ENCODE results near the gene MT1M.

MT1M gene

GRCh38 chr16:56625140-56625942 lies 7.1 kb upstream of the MT1M start, which contains the start of gene MT1E:
Gene MT1E (plus strand): TSS chr16:56625781. CDS start chr16:56625852, 71 bp downstream.
- Histone ChIP-seq H2AFZ (ENCODE audit: low read length) (no peak within 1 kb of the TSS), H3K4me1 (ENCODE audit: insufficient read depth, low read length, severe bottlenecking) (no peaks in the 10 kb centered on the region), H4K20me1 (ENCODE audit: insufficient read depth, low read length) (no peaks in the 10 kb centered on the region), H3K9me3 (ENCODE audit: low read length) (no peaks in the 10 kb centered on the region), H3K27ac (ENCODE audit: low read depth, low read length, poor library complexity, severe bottlenecking) (no peak within 1 kb of the TSS), H3K4me2 (ENCODE audit: low read length) (no peak within 1 kb of the TSS), H3K4me3 (ENCODE audit: low read depth, low read length, poor library complexity, severe bottlenecking) (no peak within 1 kb of the TSS), H3K9me2 (ENCODE audit: low read depth, low read length) (no peaks in the 10 kb centered on the region), H3K9ac (ENCODE audit: low read length) (no peak within 1 kb of the TSS), H3K36me3 (ENCODE audit: insufficient read depth, low read length) (no peaks in the 10 kb centered on the region), H3K79me2 (ENCODE audit: insufficient read depth, low read length) (no peaks in the 10 kb centered on the region), H3F3A (ENCODE audit: insufficient read depth, low read length) (no peaks in the 10 kb centered on the region), H3K27me3 (ENCODE audit: insufficient read depth, low read length) (no peaks in the 10 kb centered on the region)
- TF ChIP-seq EZH2 (IDR thresholded peaks at IDR 0.05; ENCODE audit: borderline replicate concordance, low read length): no peak
- no peak for TF ChIP-seq CTCF (IDR thresholded peaks at IDR 0.05; ENCODE audit: low read length)

GRCh38 chr16:56625943-56626654 lies 6.4 kb upstream of the MT1M start:
- H3K27ac ChIP-seq (ENCODE audit: low read depth, low read length, poor library complexity, severe bottlenecking): no peak overlapping the region
- no peak overlapping the region for H2AFZ ChIP-seq (ENCODE audit: low read length)
- no peaks in the 10 kb centered on the region for H3K9me2 ChIP-seq (ENCODE audit: low read depth, low read length)
- H3K9ac ChIP-seq (ENCODE audit: low read length): no peak overlapping the region
- no peaks in the 10 kb centered on the region for H3K27me3 ChIP-seq (ENCODE audit: insufficient read depth, low read length)
- H3K79me2 ChIP-seq (ENCODE audit: insufficient read depth, low read length): no peaks in the 10 kb centered on the region
- no peak overlapping the region for H3K4me2 ChIP-seq (ENCODE audit: low read length)
- TF ChIP-seq EZH2 (IDR thresholded peaks at IDR 0.05; ENCODE audit: borderline replicate concordance, low read length): no peak
- no peak for TF ChIP-seq CTCF (IDR thresholded peaks at IDR 0.05; ENCODE audit: low read length)
- no peaks in the 10 kb centered on the region for H4K20me1 ChIP-seq (ENCODE audit: insufficient read depth, low read length)
- H3K4me1 ChIP-seq (ENCODE audit: insufficient read depth, low read length, severe bottlenecking): no peaks in the 10 kb centered on the region
- no peaks in the 10 kb centered on the region for H3F3A ChIP-seq (ENCODE audit: insufficient read depth, low read length)
- no peak overlapping the region for H3K4me3 ChIP-seq (ENCODE audit: low read depth, low read length, poor library complexity, severe bottlenecking)
- no peaks in the 10 kb centered on the region for H3K9me3 ChIP-seq (ENCODE audit: low read length)
- H3K36me3 ChIP-seq (ENCODE audit: insufficient read depth, low read length): no peaks in the 10 kb centered on the region

GRCh38 chr16:56626685-56627084 lies 5.8 kb upstream of the MT1M start:
- no peaks in the 10 kb centered on the region for H3K9me3 ChIP-seq (ENCODE audit: low read length)
- H3K4me2 ChIP-seq (ENCODE audit: low read length): no peak overlapping the region
- H2AFZ ChIP-seq (ENCODE audit: low read length): no peak overlapping the region
- H3K36me3 ChIP-seq (ENCODE audit: insufficient read depth, low read length): no peaks in the 10 kb centered on the region
- H3K9me2 ChIP-seq (ENCODE audit: low read depth, low read length): no peaks in the 10 kb centered on the region
- H4K20me1 ChIP-seq (ENCODE audit: insufficient read depth, low read length): no peaks in the 10 kb centered on the region
- H3K4me1 ChIP-seq (ENCODE audit: insufficient read depth, low read length, severe bottlenecking): no peaks in the 10 kb centered on the region
- TF ChIP-seq EZH2 (IDR thresholded peaks at IDR 0.05; ENCODE audit: borderline replicate concordance, low read length): no peak
- TF ChIP-seq CTCF (IDR thresholded peaks at IDR 0.05; ENCODE audit: low read length): no peak
- no peak overlapping the region for H3K9ac ChIP-seq (ENCODE audit: low read length)
- H3K79me2 ChIP-seq (ENCODE audit: insufficient read depth, low read length): no peaks in the 10 kb centered on the region
- H3K27ac ChIP-seq (ENCODE audit: low read depth, low read length, poor library complexity, severe bottlenecking): no peak overlapping the region
- no peaks in the 10 kb centered on the region for H3F3A ChIP-seq (ENCODE audit: insufficient read depth, low read length)
- no peaks in the 10 kb centered on the region for H3K27me3 ChIP-seq (ENCODE audit: insufficient read depth, low read length)
- H3K4me3 ChIP-seq (ENCODE audit: low read depth, low read length, poor library complexity, severe bottlenecking): no peak overlapping the region
